Measurements from ENCODE around the gene ASPSCR1.

ASPSCR1 gene

GRCh38 chr17:81999976-82000802, 22.8 kb downstream of the ASPSCR1 start:
- no peak for DNase-seq (ENCODE audit: low read depth)

GRCh38 chr17:82000803-82001570, 23.6 kb downstream of the ASPSCR1 start:
- no peak for DNase-seq (ENCODE audit: low read depth)

GRCh38 chr17:82001571-82002056, 24.2 kb downstream of the ASPSCR1 start:
- no peak for DNase-seq (ENCODE audit: low read depth)

- DNase-seq (ENCODE audit: low read depth): peak; percentile 96
These were observed 26.3 kb downstream of the ASPSCR1 start for GRCh38 chr17:82003411-82004381.

- no peak for DNase-seq (ENCODE audit: low read depth)
These were observed 27.4 kb downstream of the ASPSCR1 start for GRCh38 chr17:82004517-82005455.

GRCh38 chr17:82005701-82006348, 28.4 kb downstream of the ASPSCR1 start:
- DNase-seq (ENCODE audit: low read depth): no peak

- DNase-seq (ENCODE audit: low read depth): peak; percentile 43
These were observed 29.2 kb downstream of the ASPSCR1 start for GRCh38 chr17:82006468-82007227.

GRCh38 chr17:82007228-82007494, 29.7 kb downstream of the ASPSCR1 start:
- DNase-seq (ENCODE audit: low read depth): no peak

GRCh38 chr17:82007495-82008257, 30.2 kb downstream of the ASPSCR1 start:
- DNase-seq (ENCODE audit: low read depth): no peak

GRCh38 chr17:82008258-82008940, 31.0 kb downstream of the ASPSCR1 start:
- no peak for DNase-seq (ENCODE audit: low read depth)

- no peak for DNase-seq (ENCODE audit: low read depth)
These were observed 31.5 kb downstream of the ASPSCR1 start for GRCh38 chr17:82008941-82009405.

GRCh38 chr17:82009413-82009812, 32.0 kb downstream of the ASPSCR1 start:
- no peak for DNase-seq (ENCODE audit: low read depth)

- no peak for DNase-seq (ENCODE audit: low read depth)
These were observed 33.4 kb downstream of the ASPSCR1 start for GRCh38 chr17:82010575-82011525.

GRCh38 chr17:82011617-82012187, 34.3 kb downstream of the ASPSCR1 start:
- DNase-seq (ENCODE audit: low read depth): no peak

- DNase-seq (ENCODE audit: low read depth): no peak
These were observed 34.8 kb downstream of the ASPSCR1 start for GRCh38 chr17:82012261-82012639.

GRCh38 chr17:82012640-82013295, 35.3 kb downstream of the ASPSCR1 start:
- no peak for DNase-seq (ENCODE audit: low read depth)

Data from iris pigment epithelial cell (primary cell).